H9 (cell line): ENCODE data around the gene WDSUB1. TPM values are rescaled to one million over a fixed set of nuclear protein-coding genes. Genes with fewer than 3 reads are reported as not detected.

Experiments
- DNase-seq: peaks from one replicate; pipeline ENCODE4 v3.0.0-alpha.2; 2017
- H2AFZ ChIP-seq: one replicate; pipeline ENCODE4 v1.6.1; 2013; ENCODE audit warnings: mild to moderate bottlenecking, low read length, control low read depth, moderate library complexity
- H2AK5ac ChIP-seq: 2 replicates; pipeline ENCODE4 v1.6.1; 2013; ENCODE audit warnings: low read length, control low read depth, mixed read lengths; ENCODE audit not compliant: insufficient read length
- H2BK120ac ChIP-seq: one replicate; pipeline ENCODE4 v1.6.1; 2013; ENCODE audit warnings: low read depth, mild to moderate bottlenecking, low read length, control low read depth, inconsistent platforms; ENCODE audit not compliant: poor library complexity, severe bottlenecking
- H2BK12ac ChIP-seq: 2 replicates; pipeline ENCODE4 v1.6.1; 2013; ENCODE audit warnings: low read length, control low read depth, mixed read lengths, low read depth; ENCODE audit not compliant: insufficient read length
- H2BK15ac ChIP-seq: 2 replicates; pipeline ENCODE4 v1.6.1; 2013; ENCODE audit warnings: low read depth, low read length, control low read depth
- H2BK20ac ChIP-seq: one replicate; pipeline ENCODE4 v1.6.1; 2013; ENCODE audit warnings: low read depth, mild to moderate bottlenecking, low read length, control low read depth, inconsistent platforms; ENCODE audit not compliant: poor library complexity, severe bottlenecking
- H2BK5ac ChIP-seq: 2 replicates; pipeline ENCODE4 v1.6.1; 2013; ENCODE audit warnings: low read length, control low read depth, mixed read lengths; ENCODE audit not compliant: insufficient read length
- H3K14ac ChIP-seq: 2 replicates; pipeline ENCODE4 v1.6.1; 2013; ENCODE audit warnings: low read length, control low read depth; ENCODE audit not compliant: insufficient read depth
- H3K18ac ChIP-seq: 2 replicates; pipeline ENCODE4 v1.6.1; 2013; ENCODE audit warnings: low read depth, mild to moderate bottlenecking, mixed read lengths, low read length, control low read depth; ENCODE audit not compliant: insufficient read length
- H3K23ac ChIP-seq: 2 replicates; pipeline ENCODE4 v1.6.1; 2013; ENCODE audit warnings: low read length, control low read depth, mixed read lengths, low read depth; ENCODE audit not compliant: insufficient read length
- H3K23me2 ChIP-seq: 2 replicates; pipeline ENCODE4 v1.6.1; 2013; ENCODE audit warnings: low read depth, mild to moderate bottlenecking, mixed read lengths, low read length, control low read depth; ENCODE audit not compliant: insufficient read length, poor library complexity, severe bottlenecking
- H3K27ac ChIP-seq: 2 replicates; pipeline ENCODE4 v1.5.1; 2013; ENCODE audit warnings: low read length, control low read depth, mixed read lengths, low read depth; ENCODE audit not compliant: insufficient read length
- H3K27me3 ChIP-seq: 2 replicates; pipeline ENCODE4 v1.6.1; 2013; ENCODE audit warnings: low read length, control low read depth, inconsistent platforms; ENCODE audit not compliant: insufficient read depth
- H3K4ac ChIP-seq: 2 replicates; pipeline ENCODE4 v1.6.1; 2013; ENCODE audit warnings: low read depth, mild to moderate bottlenecking, control low read depth, inconsistent platforms, low read length, moderate library complexity
- H3K4me1 ChIP-seq: 2 replicates; pipeline ENCODE4 v1.6.1; 2013; ENCODE audit warnings: low read length, control low read depth, inconsistent platforms; ENCODE audit not compliant: insufficient read depth
- H3K4me2 ChIP-seq: 2 replicates; pipeline ENCODE4 v1.6.1; 2013; ENCODE audit warnings: low read length, control low read depth, mixed read lengths; ENCODE audit not compliant: insufficient read length, insufficient read depth
- H3K56ac ChIP-seq: 2 replicates; pipeline ENCODE4 v1.6.1; 2013; ENCODE audit warnings: low read depth, mild to moderate bottlenecking, mixed read lengths, low read length, control low read depth; ENCODE audit not compliant: insufficient read length
- H3K79me1 ChIP-seq: 2 replicates; pipeline ENCODE4 v1.6.1; 2013; ENCODE audit warnings: low read depth, mild to moderate bottlenecking, moderate library complexity, low read length, control low read depth, inconsistent platforms; ENCODE audit not compliant: insufficient read depth, poor library complexity, severe bottlenecking
- H3K79me2 ChIP-seq: 2 replicates; pipeline ENCODE4 v1.6.1; 2013; ENCODE audit warnings: low read length, control low read depth, inconsistent platforms; ENCODE audit not compliant: insufficient read depth
- H3K9ac ChIP-seq: 2 replicates; pipeline ENCODE4 v1.6.1; 2013; ENCODE audit warnings: low read length, control low read depth, mixed read lengths; ENCODE audit not compliant: insufficient read length; ENCODE audit errors: extremely low read depth
- H3K9me3 ChIP-seq: one replicate; pipeline ENCODE4 v1.6.1; 2013; ENCODE audit warnings: low read depth, low read length, inconsistent platforms; ENCODE audit not compliant: control insufficient read depth
- H3T11ph ChIP-seq: one replicate; pipeline ENCODE4 v1.6.1; 2013; ENCODE audit warnings: mild to moderate bottlenecking, low read length, control low read depth, inconsistent platforms
- H4K20me1 ChIP-seq: one replicate; pipeline ENCODE4 v1.6.1; 2013; ENCODE audit not compliant: control insufficient read depth, insufficient read length, insufficient read depth
- H4K5ac ChIP-seq: 2 replicates; pipeline ENCODE4 v1.6.1; 2013; ENCODE audit warnings: low read depth, mild to moderate bottlenecking, mixed read lengths, low read length, control low read depth; ENCODE audit not compliant: insufficient read length
- H4K8ac ChIP-seq: replicated peaks from 2 replicates; pipeline ENCODE4 v1.6.1; 2013; ENCODE audit warnings: low read length, control low read depth, mixed read lengths, low read depth; ENCODE audit not compliant: insufficient read length
- H4K91ac ChIP-seq: 2 replicates; pipeline ENCODE4 v1.6.1; 2013; ENCODE audit warnings: low read depth, mild to moderate bottlenecking, moderate library complexity, mixed read lengths, low read length, control low read depth; ENCODE audit not compliant: insufficient read length
- H3K27ac Mint-ChIP-seq, 3 experiments: 2 replicates in 2 of 3; 3 replicates in 1 of 3; pipeline ENCODE4 v1.8.0; 2020 to 2021; ENCODE audit warnings: mixed read lengths in 3 of 3, mild to moderate bottlenecking in 1 of 3, moderate library complexity in 1 of 3
- H3K27me3 Mint-ChIP-seq: 2 replicates; pipeline ENCODE4 v1.8.0; 2021; ENCODE audit warnings: low read depth, mild to moderate bottlenecking, moderate library complexity, mixed read lengths
- H3K36me3 Mint-ChIP-seq, 3 experiments: 2 replicates in 2 of 3; 3 replicates in 1 of 3; pipeline ENCODE4 v1.8.0; 2020 to 2021; ENCODE audit warnings: low read depth in 3 of 3, mixed read lengths in 3 of 3; ENCODE audit not compliant: insufficient read depth in 1 of 3
- H3K4me1 Mint-ChIP-seq, 2 experiments: 2 replicates each; pipeline ENCODE4 v1.8.0; 2020; ENCODE audit warnings: mixed read lengths in 2 of 2
- H3K4me3 Mint-ChIP-seq, 2 experiments: 2 replicates in 1 of 2; 3 replicates in 1 of 2; pipeline ENCODE4 v1.8.0; 2020 to 2021; ENCODE audit warnings: mild to moderate bottlenecking in 2 of 2, mixed read lengths in 2 of 2, moderate library complexity in 1 of 2
- H3K9me3 Mint-ChIP-seq, 2 experiments: 2 replicates in 1 of 2; 3 replicates in 1 of 2; pipeline ENCODE4 v1.8.0; 2020; ENCODE audit warnings: mild to moderate bottlenecking in 2 of 2, mixed read lengths in 2 of 2, moderate library complexity in 1 of 2
- WGBS: extraction: QIAGEN DNeasy Blood & Tissue Kit; methylation state at CpG from one replicate; pipeline ENCODE4 v1.1.7; 2013; ENCODE audit warnings: missing lambda C conversion rate, low lambda C conversion rate, mixed read lengths; ENCODE audit not compliant: insufficient read length; ENCODE audit errors: extremely low coverage; 5-methylcytosine and 5-hydroxymethylcytosine counted together
- total RNA-seq: library from RNA; stranded (reverse); gene quantifications from 2 replicates; pipeline ENCODE4 v1.2.1, GENCODE V29; 2021
- TF ChIP-seq, protein P1 (sequence below): fragments of 200-600 bp; sonication (generic); conservative IDR thresholded peaks from 3 replicates; pipeline ENCODE4 v1.8.0; 2021; ENCODE audit warnings: antibody characterized with exemption, mild to moderate bottlenecking

WDSUB1 gene
- total RNA-seq, 1 experiment from 2014 or later = 5.5 TPM

DNA sequence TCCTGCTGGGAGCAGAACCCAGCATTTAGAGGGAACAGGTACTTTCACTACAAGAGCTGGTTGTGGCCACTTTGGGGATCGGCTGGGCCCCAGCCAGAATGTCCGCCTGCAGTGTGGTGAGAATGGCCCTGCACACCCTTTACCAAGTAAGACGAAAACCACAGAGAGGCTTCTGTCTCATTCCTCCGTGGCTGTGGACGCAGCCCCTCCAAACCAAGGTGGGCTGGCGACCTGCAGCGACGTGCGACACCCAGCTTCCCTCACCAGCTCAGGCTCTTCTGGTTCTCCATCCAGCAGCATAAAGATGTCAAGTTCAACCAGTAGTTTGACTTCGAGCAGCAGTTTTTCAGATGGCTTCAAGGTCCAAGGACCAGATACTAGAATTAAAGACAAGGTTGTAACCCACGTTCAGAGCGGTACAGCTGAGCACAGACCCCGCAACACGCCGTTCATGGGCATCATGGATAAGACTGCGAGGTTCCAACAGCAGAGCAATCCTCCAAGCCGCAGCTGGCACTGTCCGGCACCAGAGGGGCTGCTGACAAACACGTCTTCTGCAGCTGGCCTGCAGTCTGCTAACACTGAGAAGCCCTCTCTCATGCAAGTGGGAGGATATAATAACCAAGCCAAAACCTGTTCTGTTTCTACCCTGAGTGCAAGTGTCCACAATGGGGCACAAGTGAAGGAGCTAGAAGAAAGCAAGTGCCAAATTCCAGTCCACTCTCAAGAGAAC is 56.2 kb downstream of the WDSUB1 start:
- Histone ChIP-seq H3K18ac (no peak overlapping the region), H3K23me2 (no peaks in the 10 kb centered on the region), H3K27ac (no peak overlapping the region), H3K14ac (no peak overlapping the region), H2BK15ac (no peak overlapping the region), H2BK120ac (no peak overlapping the region), H4K5ac (no peak overlapping the region), H3T11ph (no peak overlapping the region), H2AFZ (no peak overlapping the region), H3K4me2 (no peak overlapping the region), H3K4ac (no peak overlapping the region), H2BK5ac (no peak overlapping the region), H4K8ac (no peak overlapping the region), H3K9me3 (no peaks in the 10 kb centered on the region), H2AK5ac (no peak overlapping the region), H3K79me1 (no peaks in the 10 kb centered on the region), H3K9ac (no peak overlapping the region), H4K91ac (no peak overlapping the region), H2BK20ac (no peak overlapping the region), H3K27me3 (no peaks in the 10 kb centered on the region), H3K23ac (no peak overlapping the region), H3K79me2 (no peaks in the 10 kb centered on the region), H2BK12ac (no peak overlapping the region), H3K56ac (no peak overlapping the region), H4K20me1 (no peaks in the 10 kb centered on the region), H3K4me1 (no peaks in the 10 kb centered on the region)
- Mint-ChIP-seq H3K4me3 (no peak overlapping the region), H3K4me1 (peaks cover 0 to 5% of the 10 kb centered on the region in 2 experiments; a peak in 2 of 4 replicates), H3K27ac (peak overlapping the region in 1 of 3 experiments; percentile 15; a peak in 2 of 7 replicates), H3K27me3 (no peaks in the 10 kb centered on the region), H3K9me3 (no peaks in the 10 kb centered on the region), H3K36me3 (peaks cover 0 to 16% (median 0%) of the 10 kb centered on the region in 3 experiments; a peak in 5 of 7 replicates)
- DNase-seq = no peak
- TF ChIP-seq, protein P1, sequence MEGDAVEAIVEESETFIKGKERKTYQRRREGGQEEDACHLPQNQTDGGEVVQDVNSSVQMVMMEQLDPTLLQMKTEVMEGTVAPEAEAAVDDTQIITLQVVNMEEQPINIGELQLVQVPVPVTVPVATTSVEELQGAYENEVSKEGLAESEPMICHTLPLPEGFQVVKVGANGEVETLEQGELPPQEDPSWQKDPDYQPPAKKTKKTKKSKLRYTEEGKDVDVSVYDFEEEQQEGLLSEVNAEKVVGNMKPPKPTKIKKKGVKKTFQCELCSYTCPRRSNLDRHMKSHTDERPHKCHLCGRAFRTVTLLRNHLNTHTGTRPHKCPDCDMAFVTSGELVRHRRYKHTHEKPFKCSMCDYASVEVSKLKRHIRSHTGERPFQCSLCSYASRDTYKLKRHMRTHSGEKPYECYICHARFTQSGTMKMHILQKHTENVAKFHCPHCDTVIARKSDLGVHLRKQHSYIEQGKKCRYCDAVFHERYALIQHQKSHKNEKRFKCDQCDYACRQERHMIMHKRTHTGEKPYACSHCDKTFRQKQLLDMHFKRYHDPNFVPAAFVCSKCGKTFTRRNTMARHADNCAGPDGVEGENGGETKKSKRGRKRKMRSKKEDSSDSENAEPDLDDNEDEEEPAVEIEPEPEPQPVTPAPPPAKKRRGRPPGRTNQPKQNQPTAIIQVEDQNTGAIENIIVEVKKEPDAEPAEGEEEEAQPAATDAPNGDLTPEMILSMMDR = no peak
- WGBS = no CpG with 5 or more reads among the region's 19 CpGs
